Erythroblast (primary cell): Measurements from ENCODE around the gene ITGB7.
"Not testable (repeated sequence)": the region's sequence is repeated elsewhere in the genome, so short reads cannot be mapped to it uniquely, and the experiment has no call there.

Source experiments
- DNase-seq, 2 experiments: peaks; one replicate each; lab custom pipeline; 2025; lab: John Stamatoyannopoulos, UW
- GATA1 ChIP-seq: IDR thresholded peaks from 2 replicates; pipeline ENCODE4 v1.6.1; 2011; ENCODE audit warnings: low read depth, mild to moderate bottlenecking, control low read depth, low read length, moderate library complexity
- POLR2A ChIP-seq: IDR thresholded peaks from 2 replicates; pipeline ENCODE4 v1.6.1; 2011; ENCODE audit warnings: mild to moderate bottlenecking, low read length

The ITGB7 gene

DNA sequence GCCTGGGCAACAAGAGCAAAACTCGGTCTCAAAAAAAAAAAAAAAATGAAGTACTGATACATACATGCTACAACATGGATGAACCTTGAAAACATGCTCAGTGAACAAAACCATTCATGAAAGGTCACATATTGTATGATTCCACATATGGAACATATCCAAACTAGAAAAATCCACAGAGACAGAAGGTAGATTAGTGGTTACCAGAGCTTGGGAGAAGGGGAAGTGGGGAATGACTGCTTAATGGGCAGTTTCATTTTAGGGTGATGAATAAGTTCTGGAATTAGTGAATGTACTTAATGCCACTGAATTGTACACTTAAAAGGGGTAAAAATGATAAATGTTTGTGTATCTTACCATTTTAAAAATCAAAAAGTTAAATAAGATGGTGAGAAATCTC lies 2.7 kb downstream of the ITGB7 start:
- TF ChIP-seq GATA1 (no peak), POLR2A (no peak)

DNA sequence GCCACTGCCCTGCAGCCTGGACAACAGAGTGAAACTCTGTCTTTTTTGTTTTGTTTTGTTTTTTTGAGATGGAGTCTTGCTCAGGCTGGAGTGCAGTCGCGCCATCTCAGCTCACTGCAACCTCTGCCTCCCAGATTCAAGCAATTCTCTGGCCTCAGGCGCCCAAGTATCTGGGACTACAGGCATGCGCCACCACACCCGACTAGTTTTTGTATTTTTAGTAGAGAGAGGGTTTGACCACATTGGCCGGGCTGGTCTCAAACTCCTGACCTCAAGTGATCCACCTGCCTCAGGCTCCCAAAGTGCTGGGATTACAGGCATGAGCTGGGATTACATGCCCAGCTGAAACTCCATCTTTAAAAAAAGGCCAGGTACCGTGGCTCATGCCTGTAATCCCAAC lies 4.7 kb downstream of the ITGB7 start:
- DNase-seq = not testable (repeated sequence)

More for the DNA sequence above, 2.7 kb downstream of the ITGB7 start:
- DNase-seq = no peak

DNA sequence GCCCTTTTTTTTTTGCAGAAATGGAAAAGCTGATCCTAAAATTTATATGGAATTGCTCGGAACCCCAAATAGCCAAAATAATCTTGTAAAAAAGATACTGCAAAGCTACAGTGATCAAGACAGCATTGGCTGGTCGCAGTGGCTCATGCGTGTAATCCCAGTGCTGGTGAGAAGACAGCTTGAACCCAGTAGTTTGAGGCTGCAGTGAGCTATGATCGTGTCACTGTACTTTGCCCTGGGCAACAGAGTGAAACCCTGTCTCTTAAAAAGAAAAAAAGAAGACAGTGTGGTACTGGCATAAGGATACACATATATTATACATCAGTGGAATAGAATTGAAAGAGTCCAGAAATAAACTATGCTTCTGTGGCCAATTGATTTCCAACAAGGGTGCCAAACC lies 5.4 kb downstream of the ITGB7 start:
- no peak for DNase-seq

DNA sequence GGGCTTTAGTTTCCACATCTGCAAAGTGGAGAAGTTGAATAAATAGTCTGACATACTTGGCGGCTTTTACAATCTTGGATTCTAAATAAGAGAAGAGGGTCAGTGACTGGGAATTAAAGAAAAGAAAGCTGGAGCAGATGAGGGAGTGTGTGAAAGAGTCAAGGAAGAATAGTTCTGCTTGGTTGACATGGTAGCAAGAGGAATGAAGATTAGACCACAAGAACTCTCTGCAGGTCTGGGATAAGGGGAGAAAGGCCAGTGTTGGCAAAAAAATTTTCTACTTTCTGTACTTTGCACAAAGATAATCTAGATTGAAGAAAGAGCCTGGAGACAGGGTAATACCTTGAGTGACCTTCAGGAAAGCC lies 5.9 kb downstream of the ITGB7 start:
- DNase-seq = peak in 1 of 2 experiments; percentile 45
- TF ChIP-seq GATA1 (no peak), POLR2A (no peak)

More for the DNA sequence above, 5.4 kb downstream of the ITGB7 start:
- no peak for TF ChIP-seq POLR2A
- no peak for TF ChIP-seq GATA1

DNA sequence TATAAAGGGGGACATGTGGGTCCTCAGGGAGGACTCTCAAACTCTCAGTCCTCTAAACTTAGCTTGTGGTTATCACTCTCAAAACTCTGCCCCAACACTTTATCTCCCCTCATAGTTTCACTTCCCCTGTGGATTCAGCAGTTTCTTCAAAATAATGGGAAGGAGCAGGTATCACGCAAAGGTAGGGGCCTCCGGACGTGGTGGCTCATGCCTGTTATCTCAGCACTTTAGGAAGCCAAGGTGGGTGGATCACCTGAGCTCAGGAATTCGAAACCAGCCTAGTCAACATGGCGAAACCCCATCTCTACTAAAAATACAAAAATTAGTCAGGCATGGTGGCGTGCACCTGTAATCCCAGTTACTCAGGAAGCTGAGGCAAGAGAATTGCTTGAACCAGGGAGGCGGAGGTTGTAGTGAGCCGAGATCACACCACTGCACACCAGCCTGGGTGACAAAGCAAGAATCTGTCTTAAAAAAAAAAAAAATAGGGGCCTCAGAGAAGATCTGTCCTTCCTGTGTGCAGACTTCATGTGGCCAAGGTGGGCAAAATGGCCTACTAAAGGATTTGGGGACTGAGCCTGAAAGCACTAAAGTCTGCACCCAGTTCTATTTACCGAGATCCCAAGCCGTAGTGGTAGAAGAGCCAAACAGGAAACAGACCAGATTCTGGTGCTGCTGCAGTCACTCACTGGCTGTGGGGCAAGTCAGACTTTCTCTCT lies 6.4 kb downstream of the ITGB7 start:
- TF ChIP-seq POLR2A = no peak
- TF ChIP-seq GATA1 = no peak
- DNase-seq = no peak

DNA sequence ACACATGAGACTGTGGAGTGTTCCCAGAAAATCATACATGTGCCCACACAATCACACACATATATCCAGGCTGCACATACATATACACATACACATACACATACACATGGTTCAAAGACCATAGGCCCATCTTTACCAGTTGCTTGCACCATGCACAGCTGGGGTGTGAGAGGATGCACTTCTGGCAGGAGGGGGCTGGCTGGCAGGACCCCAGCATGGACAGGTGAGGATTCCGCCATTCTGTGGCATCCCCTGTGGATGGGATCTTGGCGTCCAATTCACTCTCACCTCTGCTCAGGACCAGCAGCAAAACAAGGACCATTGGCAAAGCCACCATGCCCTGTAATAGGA lies 7.0 kb downstream of the ITGB7 start:
- TF ChIP-seq POLR2A = no peak
- TF ChIP-seq GATA1 = no peak

DNA sequence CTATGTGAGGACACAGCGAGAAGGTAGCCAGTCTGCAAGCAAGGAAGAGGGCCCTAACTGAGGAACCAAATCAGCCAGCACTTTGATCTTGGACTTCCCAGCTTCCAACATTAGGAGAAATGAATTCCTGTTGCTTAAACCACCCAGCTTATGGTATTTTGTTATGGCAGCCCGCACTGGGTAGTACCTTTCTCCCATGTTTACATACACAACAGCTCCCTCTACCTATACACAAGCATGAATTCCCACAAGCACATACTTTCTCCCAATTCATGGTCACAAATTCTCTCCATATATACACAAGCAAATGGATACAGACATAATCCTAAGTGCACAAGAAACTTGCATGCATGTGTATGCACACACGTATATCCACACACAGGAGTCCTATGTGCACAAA lies 7.4 kb downstream of the ITGB7 start:
- TF ChIP-seq GATA1 = no peak
- TF ChIP-seq POLR2A = no peak
- no peak for DNase-seq

More for the DNA sequence above, 7.0 kb downstream of the ITGB7 start:
- DNase-seq = no peak

DNA sequence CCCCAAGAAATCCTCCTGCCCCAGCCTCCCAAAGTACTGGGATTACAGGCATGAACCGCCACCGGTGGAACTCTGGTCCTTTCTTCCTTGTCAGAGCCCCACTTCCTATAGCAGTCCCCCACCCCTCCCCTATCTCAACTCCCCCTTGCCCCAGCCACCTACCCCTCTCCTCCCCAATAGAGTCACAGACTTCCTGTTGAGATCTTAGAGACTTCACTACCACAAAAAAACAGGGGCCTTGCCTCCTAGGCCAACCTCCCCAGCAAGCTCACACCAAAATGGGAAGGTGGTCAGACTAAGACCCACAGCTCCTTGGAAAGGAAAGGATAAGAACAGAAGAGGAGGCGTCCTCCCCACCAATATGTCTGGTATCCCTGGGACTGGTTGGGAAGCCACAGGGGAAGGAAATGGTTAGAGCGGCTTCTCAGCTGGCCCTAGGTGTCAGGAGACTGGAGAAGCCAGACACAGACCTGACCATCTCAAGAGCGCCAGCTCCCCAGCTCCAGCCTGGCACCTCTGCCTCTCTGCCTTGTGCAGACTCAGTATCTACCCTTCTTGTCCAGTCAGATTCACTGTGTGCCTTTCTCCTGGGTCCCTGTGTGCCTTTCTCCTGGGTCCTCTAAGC lies 8.5 kb downstream of the ITGB7 start:
- TF ChIP-seq POLR2A (no peak), GATA1 (no peak)
- no peak for DNase-seq

DNA sequence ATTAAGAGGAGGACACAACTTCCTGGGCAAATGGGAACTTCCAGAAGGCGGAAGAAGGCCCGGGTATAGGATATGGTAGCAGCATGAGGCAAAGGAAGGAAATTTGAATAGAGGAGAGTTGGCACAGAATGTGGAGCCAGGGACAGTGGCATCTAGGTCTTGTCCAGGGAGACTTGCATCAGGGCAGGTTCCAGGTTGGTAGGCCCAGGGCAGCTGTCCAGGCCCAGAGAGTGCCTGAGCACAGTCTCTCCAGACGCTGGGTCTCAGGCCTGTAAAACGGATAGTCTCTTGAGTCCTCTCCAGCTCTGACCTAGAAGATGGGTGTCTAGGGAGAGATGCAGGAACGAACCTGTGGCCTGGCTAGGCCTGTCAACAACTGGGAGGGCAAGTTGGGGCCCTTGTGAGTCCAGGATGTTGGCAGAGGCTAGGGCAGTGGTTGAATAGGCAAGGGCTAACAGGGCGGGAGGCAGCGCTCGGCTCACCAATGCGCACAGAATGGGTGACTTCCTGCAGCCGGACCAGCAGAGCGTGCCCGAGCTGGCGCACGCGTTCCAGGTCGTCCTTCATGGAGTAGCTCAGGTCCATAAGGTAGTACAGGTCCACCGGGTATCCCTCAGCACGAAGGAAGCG lies 9.9 kb downstream of the ITGB7 start:
- no peak for DNase-seq
- TF ChIP-seq GATA1 = no peak
- TF ChIP-seq POLR2A = no peak

DNA sequence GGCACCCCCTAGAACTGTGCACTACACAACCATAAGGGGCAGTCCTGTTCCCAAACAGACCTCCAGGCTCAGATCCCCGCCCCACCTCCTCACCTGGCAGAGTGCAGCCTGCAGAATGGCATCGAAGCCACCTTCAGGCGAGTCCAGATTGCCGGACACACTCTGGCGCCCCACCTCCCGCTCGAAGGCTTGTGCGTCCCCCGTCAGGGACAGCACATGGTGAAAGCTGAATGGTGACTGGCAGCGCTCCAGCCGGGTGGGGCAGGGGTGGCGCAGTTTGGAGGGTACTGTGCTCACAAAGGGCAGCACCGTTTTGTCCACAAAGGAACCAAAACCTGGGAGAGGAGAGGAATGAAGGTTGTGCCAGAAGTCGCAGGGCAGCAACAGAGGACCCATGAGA lies 10.6 kb downstream of the ITGB7 start:
- TF ChIP-seq POLR2A = no peak
- TF ChIP-seq GATA1 = no peak
- DNase-seq = no peak

DNA sequence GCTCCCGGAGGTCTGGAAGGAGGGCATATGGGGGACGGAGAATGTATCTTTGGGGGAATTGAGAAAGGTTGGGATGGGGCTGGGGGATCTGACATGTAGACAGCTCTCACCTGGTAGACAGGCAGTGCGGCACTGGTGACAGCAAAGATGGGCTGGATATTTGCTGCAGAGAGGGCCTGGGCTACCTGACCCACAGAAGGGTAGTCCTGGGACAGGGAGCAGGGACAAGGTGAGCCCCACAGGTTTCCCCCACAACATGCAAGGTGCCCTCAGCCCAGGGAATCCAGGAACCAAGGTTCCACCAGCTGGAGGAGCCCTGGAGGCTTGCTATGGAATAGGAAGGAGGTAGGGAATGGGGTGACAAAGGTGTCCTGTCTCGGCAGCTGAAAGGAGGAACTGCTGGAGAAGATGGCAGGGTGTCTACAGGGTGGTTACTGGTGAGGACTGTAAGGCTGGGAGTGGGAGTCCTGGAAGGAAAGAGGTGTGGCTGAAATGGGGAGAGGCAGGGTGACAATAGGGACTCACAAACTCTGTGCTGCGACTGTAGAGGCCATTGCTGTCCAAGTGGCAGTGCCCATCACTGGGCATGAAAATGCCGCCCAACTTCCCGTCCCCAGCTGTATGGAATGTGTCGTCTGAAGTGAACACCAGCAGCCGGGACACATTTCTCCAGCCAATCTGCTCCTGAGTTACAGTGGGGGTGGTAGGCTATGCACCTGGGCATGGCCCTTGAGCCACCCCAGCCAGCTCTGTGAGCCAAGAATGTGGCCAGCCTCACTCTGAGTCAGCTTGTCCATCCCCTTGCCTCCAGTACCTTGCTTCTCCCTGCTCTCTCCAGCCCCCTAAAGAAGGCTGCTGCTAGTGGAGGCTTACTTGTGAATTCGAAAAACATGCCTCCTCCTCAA lies 11.3 kb downstream of the ITGB7 start:
- TF ChIP-seq GATA1 (no peak), POLR2A (no peak)
- no peak for DNase-seq

DNA sequence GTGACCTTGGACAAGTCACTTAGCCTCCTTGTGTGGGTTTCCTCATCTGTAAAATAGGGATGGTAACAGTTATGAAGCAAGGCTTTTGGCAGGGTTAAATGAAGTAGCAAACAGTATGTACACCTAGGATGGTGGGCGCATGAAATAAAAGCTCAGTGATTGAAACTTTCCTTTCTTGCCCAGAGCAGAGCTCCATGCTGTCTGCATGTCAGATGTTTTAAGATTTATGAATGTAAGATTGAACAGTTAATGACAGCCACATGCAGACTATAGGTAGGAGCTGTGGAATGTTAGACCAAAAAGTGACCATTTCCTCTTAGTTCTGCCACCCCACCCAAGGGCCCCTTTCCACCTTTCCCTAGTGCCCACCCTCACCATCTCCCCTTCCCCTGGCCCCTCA lies 12.1 kb downstream of the ITGB7 start:
- no peak for TF ChIP-seq POLR2A
- TF ChIP-seq GATA1 = no peak
- no peak for DNase-seq

DNA sequence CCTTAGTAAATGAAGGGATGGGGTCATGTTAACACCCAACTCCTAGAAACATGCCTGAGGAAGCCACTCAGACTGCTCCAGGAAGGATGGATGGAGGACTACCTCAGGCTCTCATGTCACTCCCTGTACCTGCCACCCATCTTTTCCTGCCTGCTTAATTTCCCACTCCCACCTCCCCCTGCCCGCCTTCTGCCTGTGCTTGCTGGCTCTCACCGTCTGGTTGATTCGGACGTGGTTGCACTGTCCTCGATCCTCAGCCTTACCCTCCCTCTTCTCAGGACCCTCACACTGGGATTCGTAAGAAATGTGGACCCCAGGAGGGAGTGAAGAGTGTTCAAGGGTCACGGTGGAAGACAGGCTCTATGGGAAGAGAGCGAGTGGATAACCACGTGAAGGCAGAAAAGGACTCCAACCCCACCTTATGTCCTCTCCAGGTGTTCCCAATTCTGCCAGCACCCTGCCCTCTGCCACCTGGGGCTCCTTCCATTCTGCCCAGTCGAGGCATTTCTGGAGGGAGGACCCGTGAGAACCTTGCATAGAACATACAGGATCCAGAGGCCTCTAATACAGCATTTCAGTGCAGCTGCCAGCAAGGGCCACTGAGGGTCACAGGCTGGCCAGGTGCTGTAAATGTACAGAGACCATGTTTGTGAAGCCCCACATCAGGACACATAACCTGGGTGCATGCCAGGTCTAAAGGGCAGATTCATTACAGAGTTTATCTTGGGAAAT lies 12.9 kb downstream of the ITGB7 start:
- TF ChIP-seq GATA1 (no peak), POLR2A (no peak)
- DNase-seq = no peak

DNA sequence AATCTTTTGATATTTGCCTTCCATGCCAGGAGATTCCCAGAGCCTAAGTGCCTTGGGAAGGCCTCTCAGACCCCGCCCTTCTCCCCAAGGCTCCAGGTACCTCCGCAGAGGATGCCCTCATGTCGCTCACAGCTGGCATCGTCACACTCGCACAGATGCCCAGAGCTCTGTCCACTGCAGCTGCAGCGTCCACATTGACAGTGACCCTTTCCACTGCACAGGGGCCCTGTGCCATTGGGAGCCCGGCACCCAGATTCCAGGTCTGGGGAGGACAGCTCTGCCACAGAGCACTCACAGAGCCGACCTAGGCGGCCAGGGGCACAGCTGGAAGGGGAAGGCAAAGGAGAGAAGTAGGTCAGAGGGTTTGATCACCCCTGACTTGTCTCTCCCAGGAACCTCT lies 14.0 kb downstream of the ITGB7 start:
- no peak for TF ChIP-seq POLR2A
- no peak for TF ChIP-seq GATA1
- DNase-seq = no peak
